SHP77 treated with DMSO at 0.1 percent for 48 hours (cell line): ENCODE measurements around the gene L1TD1.
A peak's percentile ranks its signal among the peaks of the same experiment; 100 is the strongest.
"Not testable (repeated sequence)": the region's sequence is repeated elsewhere in the genome, so short reads cannot be mapped to it uniquely, and the experiment has no call there.

Experiments
- DNase-seq: peaks from one replicate; lab custom pipeline; 2025; lab: John Stamatoyannopoulos, UW

Gene L1TD1

DNA sequence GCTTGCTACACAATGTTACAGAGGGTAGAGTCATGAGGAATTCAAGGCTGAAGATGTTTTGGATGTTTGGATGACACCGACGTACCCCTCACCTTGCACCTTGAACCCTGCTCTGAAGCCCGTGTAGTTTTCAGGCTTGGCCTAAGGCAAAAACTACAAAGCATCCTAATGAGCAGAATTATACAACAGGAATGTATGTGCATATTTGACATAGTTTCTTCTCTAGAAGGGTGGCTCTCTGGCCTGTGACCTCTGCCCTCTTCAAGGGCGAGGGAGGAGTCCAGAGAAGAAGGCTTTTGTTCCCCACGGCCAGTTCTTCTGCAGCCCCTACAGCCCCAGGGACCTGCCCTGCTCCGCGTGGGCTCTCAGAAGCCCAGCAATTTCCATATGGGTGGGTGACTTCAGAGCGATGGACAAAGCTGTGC is 43.3 kb downstream of the L1TD1 start:
- no peak for DNase-seq

DNA sequence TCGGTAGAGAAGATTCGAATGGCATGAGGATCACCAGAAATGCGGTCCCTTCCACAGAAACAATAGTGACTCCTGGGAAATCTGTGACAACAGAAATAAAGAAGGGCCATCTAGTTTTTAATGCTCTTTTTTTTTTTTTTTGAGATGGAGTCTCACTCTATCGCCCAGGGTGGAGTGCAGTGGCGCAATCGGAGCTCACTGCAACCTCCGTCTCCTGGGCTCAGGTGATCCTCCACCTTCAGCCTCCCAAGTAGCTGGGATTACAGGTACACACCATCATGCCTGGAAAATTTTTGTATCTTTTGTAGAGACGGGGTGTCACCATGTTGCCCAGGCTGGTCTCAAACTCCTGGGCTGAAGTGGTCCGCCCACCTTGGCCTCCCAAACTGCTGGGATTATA is 43.9 kb downstream of the L1TD1 start:
- DNase-seq, result no peak

DNA sequence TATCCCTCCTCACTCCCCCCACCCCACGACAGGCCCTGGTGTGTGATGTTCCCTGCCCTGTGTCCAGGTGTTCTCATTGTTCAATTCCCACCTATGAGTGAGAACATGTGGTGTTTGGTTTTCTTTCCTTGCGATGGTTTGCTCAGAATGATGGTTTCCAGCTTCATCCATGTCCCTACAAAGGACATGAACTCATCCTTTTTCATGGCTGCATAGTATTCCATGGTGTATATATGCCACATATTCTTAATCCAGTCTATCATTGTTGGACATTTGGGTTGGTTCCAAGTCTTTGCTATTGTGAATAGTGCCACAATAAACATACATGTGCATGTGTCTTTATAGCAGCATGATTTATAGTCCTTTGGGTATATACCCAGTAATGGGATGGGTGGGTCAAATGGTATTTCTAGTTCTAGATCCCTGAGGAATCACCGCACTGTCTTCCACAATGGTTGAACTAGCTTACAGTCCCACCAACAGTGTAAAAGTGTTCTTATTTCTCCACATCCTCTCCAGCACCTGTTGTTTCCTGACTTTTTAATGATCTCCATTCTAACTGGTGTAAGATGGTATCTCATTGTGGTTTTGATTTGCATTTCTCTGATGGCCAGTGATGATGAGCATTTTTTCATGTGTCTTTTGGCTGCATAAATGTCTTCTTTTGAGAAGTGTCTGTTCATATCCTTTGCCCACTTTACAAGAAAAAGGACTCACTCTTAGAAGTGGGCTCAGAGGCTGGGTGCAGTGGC is 45.2 kb downstream of the L1TD1 start:
- DNase-seq, result not testable (repeated sequence)

DNA sequence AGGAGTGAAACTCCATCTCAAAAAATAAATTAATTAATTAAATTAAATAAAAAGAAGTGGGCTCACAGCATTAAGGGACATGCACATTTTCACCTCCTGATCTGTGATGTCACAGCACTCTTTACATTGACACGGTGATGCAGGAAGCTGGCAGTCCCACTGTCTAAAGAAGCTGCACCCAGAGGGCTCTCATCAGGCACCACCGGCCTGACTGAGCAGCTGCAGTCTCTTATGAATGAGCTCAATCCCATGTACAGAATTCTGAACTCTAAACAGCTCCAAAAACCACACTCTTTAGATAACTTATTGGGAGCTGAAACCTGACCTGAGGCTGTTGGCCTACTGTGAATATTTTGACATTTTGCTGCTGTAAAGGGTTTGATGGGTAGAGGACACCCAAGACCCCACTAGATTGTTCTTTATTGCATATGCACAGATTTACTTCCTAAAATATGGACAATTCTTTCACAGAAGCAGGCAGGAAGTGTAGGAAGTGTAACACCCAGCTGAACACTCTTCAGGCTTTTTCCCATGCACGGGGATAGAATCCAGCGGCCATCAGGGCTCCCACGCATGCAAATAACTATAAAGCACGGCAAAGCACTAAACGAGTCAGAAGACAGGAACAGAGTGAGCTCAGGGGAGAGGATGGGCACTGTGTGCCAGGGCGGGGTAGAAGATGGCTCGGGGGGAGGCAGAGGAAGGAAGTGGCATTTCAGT is 46.2 kb downstream of the L1TD1 start:
- peak; percentile 38 for DNase-seq

DNA sequence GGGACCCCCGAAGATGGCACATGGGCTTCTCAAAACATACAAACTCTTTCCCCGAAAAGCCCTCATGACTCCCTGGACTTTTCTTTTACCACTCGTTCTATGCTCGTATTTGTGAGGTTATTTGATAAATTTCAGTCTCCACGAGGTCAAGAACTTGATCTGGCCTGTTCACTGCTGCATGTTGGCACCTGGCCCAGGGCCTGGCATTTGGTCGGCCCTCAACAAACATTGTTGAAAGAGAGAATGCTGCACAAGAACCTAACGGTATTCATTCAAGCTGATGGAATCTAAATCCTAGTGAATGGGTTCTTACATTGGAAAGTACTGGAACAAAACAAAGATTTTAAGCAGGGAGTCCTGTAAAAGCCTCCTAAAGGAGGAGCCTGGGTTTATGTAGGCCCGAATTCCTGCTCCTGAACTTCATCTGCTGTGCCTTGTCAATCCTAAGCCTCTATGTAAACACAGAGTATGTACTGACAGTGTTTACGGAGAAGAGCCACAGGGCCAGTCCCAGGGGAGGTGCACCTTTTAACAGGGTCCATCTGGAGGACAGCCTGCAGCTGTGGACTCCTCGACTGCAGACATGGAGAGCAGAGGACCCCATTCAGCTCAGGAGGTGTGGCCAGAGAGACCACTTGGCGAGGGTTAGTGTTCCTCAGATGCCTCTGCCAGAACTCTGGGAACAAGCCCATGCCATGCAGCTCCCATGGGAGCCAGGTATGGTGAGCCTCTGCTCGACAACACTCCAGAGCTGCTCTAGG is 46.9 kb downstream of the L1TD1 start:
- peak; percentile 94 for DNase-seq

DNA sequence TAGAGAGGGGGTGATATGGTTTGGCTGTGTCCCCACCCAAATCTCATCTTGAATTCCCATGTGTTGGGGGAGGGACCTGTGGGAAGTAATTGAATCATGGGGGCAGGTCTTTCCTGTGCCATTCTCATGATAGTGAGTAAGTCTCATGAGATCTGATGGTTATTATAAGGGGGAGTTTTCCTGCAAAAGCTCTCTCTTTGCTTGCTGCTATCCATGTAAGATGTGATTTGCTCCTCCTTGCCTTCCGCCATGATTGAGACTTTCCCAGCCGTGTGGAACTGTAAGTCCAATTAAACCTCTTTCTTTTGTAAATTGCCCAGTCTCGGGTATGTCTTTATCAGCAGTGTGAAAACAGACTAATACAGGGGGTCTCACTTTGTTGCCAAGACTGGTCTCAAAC is 49.7 kb downstream of the L1TD1 start:
- DNase-seq, result not testable (repeated sequence)

DNA sequence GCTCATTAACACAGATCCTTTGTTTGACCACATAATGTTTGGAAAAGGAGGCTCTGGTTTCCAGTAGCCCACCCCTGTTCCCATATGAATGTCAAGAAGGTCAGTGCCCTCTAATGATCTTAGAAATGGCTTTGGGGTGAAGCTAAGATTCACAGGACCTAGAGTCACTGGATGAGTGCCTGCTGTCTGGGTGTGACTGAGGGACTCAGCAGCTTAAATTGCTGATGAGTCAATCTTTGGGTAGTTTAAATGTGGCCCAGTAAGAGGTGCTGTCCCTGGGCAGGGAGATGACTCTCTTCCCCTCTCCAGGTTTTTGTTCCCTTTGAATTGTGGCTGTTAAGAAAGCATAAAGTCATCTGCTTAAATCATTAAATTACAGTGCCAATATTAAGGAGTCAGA is 50.6 kb downstream of the L1TD1 start:
- DNase-seq, result no peak

DNA sequence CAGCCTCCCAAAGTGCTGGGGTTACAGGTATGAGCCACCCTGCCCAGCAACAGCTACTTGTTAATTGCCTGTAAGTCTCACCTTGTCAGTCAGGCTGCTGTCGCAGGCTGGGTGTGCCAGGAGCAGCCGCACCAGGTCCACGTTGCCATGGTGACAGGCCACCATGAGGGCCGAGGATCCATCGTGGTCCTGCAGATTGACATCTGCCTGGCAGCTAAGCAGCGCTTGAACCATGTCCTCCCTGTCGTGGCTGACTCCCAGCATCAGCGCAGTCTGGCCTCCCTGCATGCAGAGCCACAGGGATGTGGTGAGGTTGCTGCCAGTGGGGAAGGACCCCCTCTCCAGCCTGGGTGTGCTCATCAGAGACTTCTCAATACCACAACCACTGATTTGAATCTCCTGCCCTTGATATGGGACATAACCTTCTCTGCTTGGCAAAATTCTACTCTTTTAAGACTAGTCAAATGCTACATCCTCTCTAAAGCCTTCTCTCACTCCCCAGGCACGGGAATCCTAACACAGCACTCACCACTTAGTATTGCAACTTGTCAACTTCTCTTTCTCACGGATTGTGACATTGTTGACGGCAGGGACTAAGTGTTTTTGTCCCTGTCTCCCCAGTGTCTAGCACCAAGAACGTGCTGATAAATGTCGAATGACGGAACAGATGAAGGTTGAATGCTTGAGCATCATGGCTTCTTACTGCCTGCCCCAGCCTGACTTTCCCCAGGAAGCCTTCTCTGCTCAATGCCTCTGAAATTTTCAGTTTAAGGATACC is 52.9 kb downstream of the L1TD1 start:
- DNase-seq, result no peak

DNA sequence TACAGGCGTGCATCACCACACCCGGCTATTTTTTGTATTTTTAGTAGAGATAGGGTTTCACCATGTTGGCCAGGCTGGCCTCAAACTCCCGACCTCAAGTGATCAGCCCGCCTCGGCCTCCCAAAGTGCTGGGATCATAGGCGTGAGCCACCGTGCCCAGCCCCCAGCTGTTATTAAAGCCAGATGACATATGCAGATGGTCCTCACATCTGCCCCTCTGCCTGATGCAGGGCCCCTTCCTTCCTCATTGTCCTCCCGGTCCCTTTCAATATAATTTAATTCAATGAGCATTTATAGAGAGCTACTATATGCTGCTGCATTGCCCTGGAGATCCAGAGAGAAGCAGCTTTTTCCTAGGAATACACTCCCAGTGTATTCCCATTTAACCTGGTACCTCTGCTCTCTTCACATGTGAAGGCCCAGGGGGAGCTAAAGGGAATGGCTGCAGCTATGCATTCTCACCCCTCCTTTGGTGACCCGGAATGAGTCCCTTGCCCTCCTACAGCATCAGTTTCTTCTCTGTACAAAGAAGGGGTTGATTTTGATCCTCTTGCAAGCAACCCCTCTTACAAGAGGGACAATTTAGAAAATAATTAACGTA is 55.6 kb downstream of the L1TD1 start:
- no peak for DNase-seq

DNA sequence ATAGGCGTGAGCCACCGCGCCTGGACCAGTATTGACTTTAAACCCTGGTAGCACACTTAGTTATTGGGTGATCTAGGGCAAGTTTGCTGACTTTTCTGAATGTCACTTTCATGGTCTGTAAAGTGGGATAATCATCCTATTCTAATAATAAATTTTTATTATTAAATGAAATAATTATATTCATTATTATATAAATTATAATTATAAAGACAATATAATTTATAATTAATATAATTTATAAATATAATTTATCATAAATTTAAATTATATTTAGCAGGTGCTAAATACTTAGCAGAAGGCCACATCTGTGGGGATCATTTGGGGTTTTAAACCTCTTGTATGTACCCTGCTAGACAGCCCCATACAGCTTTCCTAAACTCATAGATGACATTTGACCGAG is 64.9 kb downstream of the L1TD1 start:
- no peak for DNase-seq

DNA sequence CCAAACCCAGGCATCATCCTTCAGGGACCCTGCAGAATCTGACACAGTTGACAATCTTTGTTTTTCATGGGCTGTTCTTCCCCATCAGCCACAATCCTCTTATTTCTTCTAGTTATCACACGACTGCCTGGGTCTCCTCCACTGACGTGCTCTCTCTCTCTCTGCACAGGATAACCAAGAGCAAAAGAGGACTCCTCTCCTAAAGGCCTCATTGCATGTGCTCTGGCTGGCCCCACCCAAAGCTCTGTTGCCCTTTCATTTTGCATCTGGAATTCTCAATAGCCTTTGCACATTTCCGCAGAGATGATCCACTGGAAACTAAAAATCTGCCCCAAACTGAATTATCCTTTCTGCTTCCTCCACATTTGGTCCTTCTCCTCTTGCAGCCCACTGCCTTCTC is 66.0 kb downstream of the L1TD1 start:
- DNase-seq, result no peak
